Activated gamma-delta T cell (primary cell): ENCODE measurements around the gene HMGN1.

Source experiments
- DNase-seq: peaks from one replicate; lab custom pipeline; 2025; lab: John Stamatoyannopoulos, UW

Gene HMGN1

DNA sequence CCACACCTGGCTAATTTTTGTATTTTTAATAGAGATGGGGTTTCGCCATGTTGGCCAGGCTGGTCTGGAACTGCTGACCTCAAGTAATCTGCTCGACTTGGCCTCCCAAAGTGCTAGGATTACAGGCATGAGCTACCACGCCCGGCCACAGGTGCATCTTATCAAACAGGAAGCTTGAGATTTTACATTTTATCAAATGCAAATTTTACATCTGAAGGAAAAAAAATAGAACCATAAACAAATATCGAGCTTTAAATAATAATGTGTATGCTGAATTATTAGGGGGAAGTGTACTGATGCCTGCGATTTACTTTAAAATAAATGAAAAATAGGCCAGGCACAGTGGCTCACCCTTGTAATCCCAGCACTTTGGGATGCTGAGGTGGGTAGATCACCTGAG lies 18.9 kb downstream of the HMGN1 start:
- no peak for DNase-seq

DNA sequence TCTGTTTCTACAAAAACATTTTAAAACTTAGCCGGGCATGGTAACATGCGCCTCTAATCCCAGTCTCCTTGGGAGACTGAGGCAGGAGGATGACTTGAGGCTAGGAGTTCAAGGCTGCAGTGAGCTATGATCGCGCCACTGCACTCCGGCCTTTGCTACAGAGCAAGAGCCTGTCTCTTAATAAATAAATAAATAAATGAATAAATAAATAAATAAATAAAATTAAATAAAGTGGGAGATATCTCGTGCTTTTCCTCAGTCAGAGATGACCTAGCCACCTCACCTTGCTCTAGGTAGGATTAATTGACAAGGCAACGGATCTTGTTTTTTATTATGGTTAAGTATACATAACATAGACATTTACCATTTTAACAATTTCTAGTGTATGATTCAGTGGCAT lies 21.2 kb downstream of the HMGN1 start:
- no peak for DNase-seq

GRCh38 chr21:39326607-39327307 lies 22.1 kb downstream of the HMGN1 start:
- DNase-seq, result no peak

GRCh38 chr21:39325458-39325857 lies 23.4 kb downstream of the HMGN1 start:
- no peak for DNase-seq

GRCh38 chr21:39321424-39321823 lies 27.5 kb downstream of the HMGN1 start:
- DNase-seq, result no peak

- DNase-seq, result no peak
Measured at GRCh38 chr21:39319814-39320332, 29.0 kb downstream of the HMGN1 start.

DNA sequence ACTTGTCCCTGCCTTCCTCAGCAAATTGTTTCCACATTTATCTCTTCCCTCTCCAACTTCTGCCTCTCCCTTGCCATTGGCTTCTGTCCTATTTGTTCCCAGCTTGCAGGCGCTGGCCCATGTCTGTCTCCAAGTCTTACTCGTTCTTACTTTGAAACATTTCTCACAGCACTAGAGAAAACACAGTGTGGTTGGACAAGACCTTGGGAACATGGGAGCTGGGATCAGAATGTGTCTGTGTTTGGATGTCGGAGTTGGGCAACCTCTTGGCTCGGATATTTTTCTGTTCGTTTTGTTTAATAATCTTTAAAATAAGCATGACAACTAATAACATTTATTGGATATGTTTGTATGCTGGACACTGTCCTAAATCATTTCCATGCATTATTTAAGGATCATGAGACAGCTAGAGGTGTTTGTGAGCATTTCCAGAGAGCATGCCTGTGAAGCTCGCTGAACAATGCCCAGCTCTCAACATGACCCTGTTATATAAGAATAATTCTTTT lies 29.6 kb downstream of the HMGN1 start:
- no peak for DNase-seq

DNA sequence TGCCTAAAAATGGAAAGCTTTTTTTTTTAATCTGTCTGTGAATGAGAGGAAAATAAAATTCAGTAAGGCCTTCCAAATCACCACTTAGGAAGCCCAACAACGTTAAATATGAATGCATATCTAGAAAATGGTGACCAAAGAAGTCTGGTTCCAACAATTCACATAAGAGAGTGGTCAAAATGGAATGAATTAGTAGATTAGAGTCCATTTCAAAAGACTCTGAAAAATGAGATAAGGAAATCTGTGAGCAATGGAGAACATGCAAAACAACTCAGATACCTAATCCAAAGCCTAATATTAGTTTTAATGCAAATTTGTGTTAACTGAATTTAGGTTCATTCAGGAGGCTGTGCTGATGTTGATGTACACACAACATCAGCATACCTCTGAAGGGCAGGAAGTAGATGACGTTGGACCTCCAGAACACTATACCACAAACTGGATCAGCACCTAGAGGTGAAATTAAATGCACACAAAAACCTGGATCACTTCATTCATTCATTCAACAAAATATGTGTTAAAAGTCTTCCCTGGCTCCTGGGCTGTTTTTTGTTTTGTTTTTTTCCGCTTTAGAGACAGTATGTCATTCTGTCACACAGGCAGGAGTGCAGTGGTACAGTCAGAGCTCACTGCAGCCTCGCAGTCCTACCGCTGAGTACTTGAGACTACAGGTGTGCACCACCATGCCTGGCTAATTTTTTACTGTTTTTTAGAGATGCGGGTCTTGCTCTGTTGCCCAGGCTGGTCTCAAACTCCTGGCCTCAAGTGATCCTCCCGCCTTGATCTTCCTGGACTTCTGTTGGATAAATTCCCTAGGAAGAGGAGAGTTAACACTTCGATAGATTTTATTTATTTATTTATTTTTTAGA lies 30.6 kb downstream of the HMGN1 start:
- DNase-seq, result no peak

- no peak for DNase-seq
Measured at GRCh38 chr21:39317134-39318090, 31.5 kb downstream of the HMGN1 start.

DNA sequence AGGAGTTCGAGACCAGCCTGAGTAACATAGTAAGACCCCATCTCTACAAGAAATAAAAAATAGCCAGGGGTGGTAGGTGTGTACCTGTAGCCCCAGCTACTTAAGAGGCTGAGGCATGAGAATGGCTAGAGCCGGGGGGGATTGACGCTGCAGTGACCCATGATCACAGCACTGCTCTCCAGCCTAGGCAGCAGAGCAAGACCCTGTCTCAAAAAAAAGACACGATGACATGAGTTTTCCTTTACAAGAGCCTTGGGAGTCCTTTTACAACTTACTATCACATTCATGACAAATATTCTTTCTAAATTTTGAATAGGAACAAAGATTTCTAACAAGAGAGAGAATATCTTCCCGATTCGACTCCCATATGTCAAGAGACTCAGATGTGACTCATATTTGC lies 32.2 kb downstream of the HMGN1 start:
- no peak for DNase-seq

DNA sequence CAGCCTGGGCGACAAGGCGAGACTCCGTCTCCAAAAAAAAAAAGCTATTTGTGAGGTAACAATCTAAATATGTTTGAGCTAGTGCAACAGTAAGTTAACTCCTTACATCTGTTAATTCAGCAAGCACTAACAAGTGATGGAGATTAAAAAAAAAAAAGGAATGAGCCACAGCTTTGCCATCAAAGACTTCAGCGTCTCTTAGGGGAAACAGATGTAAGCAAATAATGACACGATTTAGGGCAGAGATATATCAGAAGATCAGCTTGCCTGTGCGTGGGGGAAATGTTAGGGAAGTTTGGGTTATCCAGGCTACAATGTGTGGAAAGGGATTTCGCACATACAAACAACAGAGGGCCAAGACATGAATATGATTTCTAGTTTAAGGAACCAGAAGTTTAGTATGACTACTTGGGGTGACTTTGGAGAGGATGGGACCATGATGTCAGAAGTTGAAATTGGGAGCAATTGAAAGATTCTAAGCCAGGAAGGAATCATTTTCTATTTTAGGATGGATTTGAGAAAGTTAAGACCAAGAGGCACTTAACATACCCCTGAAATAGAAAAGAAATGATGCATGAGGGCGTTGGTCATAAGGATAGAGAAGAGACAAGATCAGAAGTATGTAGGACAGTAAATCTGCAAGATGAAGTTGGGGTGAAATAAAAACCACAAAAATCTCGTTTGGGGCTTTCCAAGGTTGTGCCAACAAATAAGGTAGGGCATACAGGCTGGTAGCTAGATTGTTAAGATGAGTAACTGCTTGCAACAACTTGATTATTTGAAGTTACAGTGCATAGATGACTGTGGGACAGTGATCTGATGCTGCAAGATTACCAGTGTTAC lies 33.1 kb downstream of the HMGN1 start:
- DNase-seq, result no peak

- peak; percentile 46 for DNase-seq
Measured at GRCh38 chr21:39314143-39315027, 34.5 kb downstream of the HMGN1 start.

DNA sequence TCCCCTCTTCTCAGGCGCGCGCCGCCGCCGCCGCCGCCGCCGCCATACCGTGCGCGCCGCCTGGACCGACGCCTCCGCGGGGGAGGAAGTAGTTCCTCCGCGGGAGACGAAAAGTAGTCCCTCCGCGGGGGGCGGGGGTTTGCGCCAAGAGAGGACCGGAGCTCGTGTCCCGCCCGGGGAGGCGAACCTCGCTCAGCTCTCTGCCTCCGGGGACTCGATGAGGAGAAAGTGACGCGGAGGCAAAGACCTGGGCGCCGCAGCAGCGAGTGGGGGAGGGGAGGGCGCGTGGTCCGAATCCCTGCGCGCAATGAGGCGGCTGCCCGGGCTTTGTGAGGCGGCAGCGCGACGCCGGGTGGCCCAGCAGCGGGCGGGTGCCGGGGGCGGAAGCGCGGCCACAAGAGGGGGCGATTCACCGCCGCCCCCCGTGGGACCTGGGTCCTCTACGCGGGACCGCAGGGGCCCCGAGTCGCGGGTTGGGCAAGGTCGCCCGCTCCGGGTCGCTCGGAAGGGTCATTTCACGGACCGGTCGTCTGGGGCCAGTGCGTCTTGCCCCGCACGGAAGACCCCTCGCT lies 35.2 kb downstream of the HMGN1 start, which contains the start of gene BRWD1:
TSS of gene BRWD1 (minus strand) at position 62 of the 572 bp plus-strand sequence. CDS start 141 bp downstream, outside the sequence.
- peak; percentile 64 for DNase-seq

DNA sequence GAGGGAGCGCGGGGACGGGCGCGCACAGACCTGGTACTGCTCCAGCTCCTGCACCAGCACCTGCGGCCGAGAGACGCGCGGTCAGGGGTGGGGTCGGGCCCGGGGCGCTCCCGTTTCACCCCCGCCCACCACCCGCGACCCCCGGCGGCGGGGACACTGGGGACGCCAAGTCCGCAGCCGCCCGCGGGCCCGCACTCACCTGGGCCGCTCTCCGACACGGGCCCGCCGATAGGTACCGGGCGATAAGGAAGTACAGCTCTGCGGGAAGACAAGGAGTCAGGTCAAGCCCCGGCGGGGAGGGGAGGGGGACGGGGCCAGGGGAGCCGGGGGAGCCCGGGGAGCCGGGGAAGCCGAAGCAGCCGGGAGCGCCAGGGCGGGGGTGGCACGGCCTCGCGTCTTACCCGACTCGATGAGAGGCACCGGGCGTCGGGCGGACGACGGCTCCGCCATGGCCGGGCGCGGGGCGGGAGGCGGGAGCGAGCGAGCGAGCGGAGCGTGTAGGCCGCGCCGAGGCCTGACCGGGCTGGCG lies 35.8 kb downstream of the HMGN1 start:
- DNase-seq, result peak; percentile 30

- DNase-seq, result peak; percentile 93
Measured at GRCh38 chr21:39312112-39313041, 36.5 kb downstream of the HMGN1 start.

DNA sequence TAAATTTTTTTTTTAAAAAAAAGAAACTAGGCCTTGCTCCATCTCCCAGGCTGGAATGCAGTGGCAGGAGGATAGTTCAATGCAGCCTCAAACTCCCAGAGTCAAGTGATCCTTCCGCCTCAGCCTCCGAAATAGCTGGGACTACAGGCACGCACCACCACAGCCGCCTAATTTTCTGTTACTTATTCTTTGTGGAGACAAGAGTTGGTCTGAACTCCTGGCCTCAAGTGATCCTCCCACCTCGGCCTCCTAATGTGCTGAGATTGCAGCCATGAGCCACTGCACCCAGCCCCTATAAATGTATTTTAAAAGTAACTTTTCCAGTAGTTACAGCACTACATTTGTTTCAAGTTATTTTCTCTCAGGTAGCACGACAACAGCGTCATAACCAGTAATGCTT lies 37.7 kb downstream of the HMGN1 start:
- no peak for DNase-seq

DNA sequence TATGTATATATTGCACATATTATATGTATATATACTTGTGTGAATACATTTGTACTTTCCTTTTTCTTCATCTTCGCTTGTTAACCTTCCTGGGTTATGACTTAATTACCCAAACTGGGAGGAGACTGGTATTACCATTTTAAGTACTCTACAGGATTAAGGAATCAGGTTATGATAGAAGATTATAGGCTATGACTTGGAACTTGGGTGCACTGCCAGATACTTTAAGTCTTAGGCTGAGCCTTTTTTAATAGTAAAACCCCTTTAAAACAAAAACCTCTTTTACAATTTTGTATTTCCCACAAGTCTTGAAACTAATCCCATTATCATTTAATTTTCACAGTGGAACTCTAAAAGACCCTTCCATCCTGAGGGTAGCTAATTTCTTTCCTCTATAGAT lies 41.4 kb downstream of the HMGN1 start:
- no peak for DNase-seq

GRCh38 chr21:39300587-39300986 lies 48.3 kb downstream of the HMGN1 start:
- no peak for DNase-seq
